ENCODE results near the gene TRIM38.
"Not testable (repeated sequence)": the region's sequence is repeated elsewhere in the genome, so short reads cannot be mapped to it uniquely, and the experiment has no call there.

The TRIM38 gene

GRCh38 chr6:25972902-25973301, 10.3 kb downstream of the TRIM38 start:
- DNase-seq, result no peak

GRCh38 chr6:25973923-25974555, 11.4 kb downstream of the TRIM38 start:
- DNase-seq, result no peak

- no peak for DNase-seq
Measured at GRCh38 chr6:25975923-25976560, 13.4 kb downstream of the TRIM38 start.

- DNase-seq, result no peak
Measured at GRCh38 chr6:25980935-25981334, 18.3 kb downstream of the TRIM38 start.

- peak in 2 of 4 experiments; percentile 24 to 29 for DNase-seq
Measured at GRCh38 chr6:25981568-25982263, 19.1 kb downstream of the TRIM38 start.

GRCh38 chr6:25984265-25984664, 21.7 kb downstream of the TRIM38 start:
- no peak for DNase-seq

GRCh38 chr6:25987845-25988244, 25.2 kb downstream of the TRIM38 start:
- no peak for DNase-seq

GRCh38 chr6:25990172-25990873, 27.7 kb downstream of the TRIM38 start:
- no peak for DNase-seq

GRCh38 chr6:25991785-25992412, 29.3 kb downstream of the TRIM38 start:
- DNase-seq, result peak; percentile 91 to 96 (median 94)

GRCh38 chr6:25992413-25993340, 30.1 kb downstream of the TRIM38 start:
- peak; percentile 97 to 98 (median 98) for DNase-seq

- DNase-seq, result not testable (repeated sequence)
Measured at GRCh38 chr6:25993341-25993684, 30.7 kb downstream of the TRIM38 start.

GRCh38 chr6:25995507-25995906, 32.9 kb downstream of the TRIM38 start:
- no peak for DNase-seq

GRCh38 chr6:25997921-25998320, 35.3 kb downstream of the TRIM38 start:
- peak in 2 of 4 experiments; percentile 14 to 17 for DNase-seq

- no peak for DNase-seq
Measured at GRCh38 chr6:25998379-25998778, 35.8 kb downstream of the TRIM38 start.

GRCh38 chr6:25999225-25999624, 36.6 kb downstream of the TRIM38 start:
- not testable (repeated sequence) for DNase-seq

- no peak for DNase-seq
Measured at GRCh38 chr6:26000366-26001144, 38.0 kb downstream of the TRIM38 start.

- DNase-seq, result peak; percentile 60 to 74 (median 70)
Measured at GRCh38 chr6:26003102-26003694, 40.6 kb downstream of the TRIM38 start.

GRCh38 chr6:26006086-26006939, 43.7 kb downstream of the TRIM38 start:
- no peak for DNase-seq

GRCh38 chr6:26006940-26007305, 44.3 kb downstream of the TRIM38 start:
- not testable (repeated sequence) for DNase-seq

All from suppressor macrophage (primary cell).